ENCODE measurements around the gene ANKRD26. TPM values are rescaled to one million over a fixed set of nuclear protein-coding genes. Genes with fewer than 3 reads are reported as not detected.

The ANKRD26 gene
- total and polyA plus RNA-seq, 4 donors, result 0.81 to 5.9 (median 4.2) TPM

DNA sequence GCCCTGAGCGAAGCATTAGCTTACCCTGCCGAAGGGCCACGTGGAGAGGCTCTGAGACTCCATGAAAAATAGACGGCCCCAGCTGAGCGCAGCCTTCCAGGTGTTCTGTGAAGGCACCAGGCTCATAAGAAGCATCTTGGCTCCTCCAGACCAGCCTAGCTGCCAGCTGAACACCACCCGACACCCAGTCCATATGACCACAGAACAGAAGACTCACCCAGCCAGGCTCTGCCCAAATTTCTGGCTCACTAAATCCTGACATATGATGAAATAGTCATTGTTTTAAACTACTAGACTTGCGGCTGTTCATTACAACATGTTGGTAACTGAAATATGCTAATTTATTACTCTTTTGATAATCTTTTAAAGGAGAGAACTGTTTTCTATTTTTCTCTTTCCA lies 140.0 kb downstream of the ANKRD26 start (continued):
- TF ChIP-seq, protein P1, sequence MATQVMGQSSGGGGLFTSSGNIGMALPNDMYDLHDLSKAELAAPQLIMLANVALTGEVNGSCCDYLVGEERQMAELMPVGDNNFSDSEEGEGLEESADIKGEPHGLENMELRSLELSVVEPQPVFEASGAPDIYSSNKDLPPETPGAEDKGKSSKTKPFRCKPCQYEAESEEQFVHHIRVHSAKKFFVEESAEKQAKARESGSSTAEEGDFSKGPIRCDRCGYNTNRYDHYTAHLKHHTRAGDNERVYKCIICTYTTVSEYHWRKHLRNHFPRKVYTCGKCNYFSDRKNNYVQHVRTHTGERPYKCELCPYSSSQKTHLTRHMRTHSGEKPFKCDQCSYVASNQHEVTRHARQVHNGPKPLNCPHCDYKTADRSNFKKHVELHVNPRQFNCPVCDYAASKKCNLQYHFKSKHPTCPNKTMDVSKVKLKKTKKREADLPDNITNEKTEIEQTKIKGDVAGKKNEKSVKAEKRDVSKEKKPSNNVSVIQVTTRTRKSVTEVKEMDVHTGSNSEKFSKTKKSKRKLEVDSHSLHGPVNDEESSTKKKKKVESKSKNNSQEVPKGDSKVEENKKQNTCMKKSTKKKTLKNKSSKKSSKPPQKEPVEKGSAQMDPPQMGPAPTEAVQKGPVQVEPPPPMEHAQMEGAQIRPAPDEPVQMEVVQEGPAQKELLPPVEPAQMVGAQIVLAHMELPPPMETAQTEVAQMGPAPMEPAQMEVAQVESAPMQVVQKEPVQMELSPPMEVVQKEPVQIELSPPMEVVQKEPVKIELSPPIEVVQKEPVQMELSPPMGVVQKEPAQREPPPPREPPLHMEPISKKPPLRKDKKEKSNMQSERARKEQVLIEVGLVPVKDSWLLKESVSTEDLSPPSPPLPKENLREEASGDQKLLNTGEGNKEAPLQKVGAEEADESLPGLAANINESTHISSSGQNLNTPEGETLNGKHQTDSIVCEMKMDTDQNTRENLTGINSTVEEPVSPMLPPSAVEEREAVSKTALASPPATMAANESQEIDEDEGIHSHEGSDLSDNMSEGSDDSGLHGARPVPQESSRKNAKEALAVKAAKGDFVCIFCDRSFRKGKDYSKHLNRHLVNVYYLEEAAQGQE (IDR thresholded peaks at IDR 0.05), result no peak
- TF ChIP-seq ZBTB33 (IDR thresholded peaks at IDR 0.05) (no peak), JUND (IDR thresholded peaks at IDR 0.05) (no peak), FOXA1 (IDR thresholded peaks at IDR 0.05) (no peak), YY1 (IDR thresholded peaks at IDR 0.05) (no peak)

DNA sequence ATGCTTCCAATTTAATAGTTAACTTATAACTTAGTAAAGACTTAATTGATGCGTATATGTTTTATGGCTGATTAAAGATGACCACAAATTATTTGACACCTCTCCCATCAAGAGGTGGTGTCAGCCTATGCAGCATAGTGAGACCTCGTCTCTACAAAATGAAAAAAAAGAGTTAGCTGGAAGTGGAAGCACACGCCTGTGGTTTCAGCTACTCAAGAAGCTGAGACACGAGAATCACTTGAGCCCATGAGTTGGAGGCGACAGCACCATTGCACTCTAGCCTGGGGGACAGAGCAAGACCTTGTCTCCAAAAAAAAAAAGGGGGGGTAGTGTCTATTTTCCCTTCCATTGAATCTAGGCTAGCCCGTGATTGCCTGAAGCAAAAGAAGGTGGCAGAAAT lies 140.5 kb downstream of the ANKRD26 start:
- no peak for TF ChIP-seq ZBTB33 (IDR thresholded peaks at IDR 0.05)
- no peak for TF ChIP-seq SP1 (IDR thresholded peaks at IDR 0.05)
- no peak for TF ChIP-seq YY1 (IDR thresholded peaks at IDR 0.05)
- TF ChIP-seq, protein P1 (IDR thresholded peaks at IDR 0.05), result no peak
- TF ChIP-seq RXRA (IDR thresholded peaks at IDR 0.05), result no peak
- Histone ChIP-seq H3K27me3 (ENCODE audit: control insufficient read depth in 4 of 4, insufficient read depth in 4 of 4, low read length in 3 of 4) (no peaks in the 10 kb centered on the region), H3K9ac (ENCODE audit: low read depth in 1 of 2, low read length in 2 of 2) (no peak overlapping the region), H3K9me3 (ENCODE audit: control insufficient read depth in 4 of 4, low read length in 3 of 4) (no peaks in the 10 kb centered on the region), H3K4me3 (ENCODE audit: low read depth in 1 of 3, low read length in 3 of 3) (no peak overlapping the region), H3K27ac (ENCODE audit: low read depth in 1 of 2, low read length in 2 of 2) (no peak overlapping the region), H3K4me1 (ENCODE audit: control insufficient read depth in 4 of 4, insufficient read depth in 4 of 4, low read length in 3 of 4) (no peaks in the 10 kb centered on the region), H3K36me3 (ENCODE audit: control insufficient read depth in 4 of 4, insufficient read depth in 3 of 4, low read depth in 1 of 4, low read length in 3 of 4) (peaks cover 0 to 3% (median 2%) of the 10 kb centered on the region in 4 donors)
- DNase-seq (ENCODE audit: low spot score), result no peak
- WGBS, result 94% methylated on average over 6 of the region's 6 CpGs

Small RNA genes within 50 kb of the gene (small RNA-seq; reads per million reads assigned to genes)
- gene RNU6-490P, result 0.07 reads per million

Other genes with a start within 250 kb of the ANKRD26 start
- gene ABI1, start 239.5 kb downstream of the ANKRD26 start, total RNA-seq, result 10 to 100 TPM; 14.7 to 18.3 TPM
- 10 to 100 TPM; 10.7 to 13.9 TPM for gene ABI1, start 239.5 kb downstream of the ANKRD26 start, polyA plus RNA-seq
- gene YME1L1, start 53.9 kb upstream of the ANKRD26 start, total RNA-seq, result 10 to 100 TPM; 51.9 to 55.0 TPM
- gene YME1L1, start 53.9 kb upstream of the ANKRD26 start, polyA plus RNA-seq, result 10 to 100 TPM; 26.8 to 38.0 TPM
- 1 to 10 TPM; 4.9 to 9.4 TPM for gene MASTL, start 54.9 kb upstream of the ANKRD26 start, total RNA-seq
- gene MASTL, start 54.9 kb upstream of the ANKRD26 start, polyA plus RNA-seq, result 1 to 10 TPM; 1.4 to 1.5 TPM
- gene ACBD5, start 140.3 kb upstream of the ANKRD26 start, total RNA-seq, result 10 to 100 TPM; 12.6 to 39.7 TPM
- gene ACBD5, start 140.3 kb upstream of the ANKRD26 start, polyA plus RNA-seq, result 10 to 100 TPM; 16.9 to 17.3 TPM

Data from liver (tissue), 10 donors.